Mammary epithelial cell (primary cell): ENCODE measurements around the gene MYRF.

ENCODE experiments used
- EZH2 ChIP-seq: IDR thresholded peaks from 2 replicates; pipeline ENCODE4 v1.6.1; 2012; ENCODE audit warnings: low read length, inconsistent platforms, borderline replicate concordance
- TF ChIP-seq, protein P1 (sequence below), 2 donors: IDR thresholded peaks in 1 of 2; conservative IDR thresholded peaks in 1 of 2; 2 replicates each; pipeline ENCODE4 v1.5.1; 2011 to 2012; ENCODE audit warnings: inconsistent platforms in 2 of 2, low read length in 2 of 2, mild to moderate bottlenecking in 2 of 2, control low read depth in 1 of 2, low read depth in 1 of 2; ENCODE audit not compliant: insufficient read depth in 1 of 2; ENCODE audit errors: extremely low read depth in 1 of 2

DNA sequence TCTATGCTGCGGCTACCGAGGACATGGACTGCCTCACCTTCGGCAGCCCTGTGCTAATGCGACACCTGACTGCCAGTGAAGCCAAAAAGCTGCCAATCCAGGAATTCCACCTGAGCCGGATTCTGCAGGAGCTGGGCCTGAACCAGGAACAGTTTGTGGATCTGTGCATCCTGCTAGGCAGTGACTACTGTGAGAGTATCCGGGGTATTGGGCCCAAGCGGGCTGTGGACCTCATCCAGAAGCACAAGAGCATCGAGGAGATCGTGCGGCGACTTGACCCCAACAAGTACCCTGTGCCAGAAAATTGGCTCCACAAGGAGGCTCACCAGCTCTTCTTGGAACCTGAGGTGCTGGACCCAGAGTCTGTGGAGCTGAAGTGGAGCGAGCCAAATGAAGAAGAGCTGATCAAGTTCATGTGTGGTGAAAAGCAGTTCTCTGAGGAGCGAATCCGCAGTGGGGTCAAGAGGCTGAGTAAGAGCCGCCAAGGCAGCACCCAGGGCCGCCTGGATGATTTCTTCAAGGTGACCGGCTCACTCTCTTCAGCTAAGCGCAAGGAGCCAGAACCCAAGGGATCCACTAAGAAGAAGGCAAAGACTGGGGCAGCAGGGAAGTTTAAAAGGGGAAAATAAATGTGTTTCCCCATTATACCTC is 43.6 kb downstream of the MYRF start:
- TF ChIP-seq, protein P1, sequence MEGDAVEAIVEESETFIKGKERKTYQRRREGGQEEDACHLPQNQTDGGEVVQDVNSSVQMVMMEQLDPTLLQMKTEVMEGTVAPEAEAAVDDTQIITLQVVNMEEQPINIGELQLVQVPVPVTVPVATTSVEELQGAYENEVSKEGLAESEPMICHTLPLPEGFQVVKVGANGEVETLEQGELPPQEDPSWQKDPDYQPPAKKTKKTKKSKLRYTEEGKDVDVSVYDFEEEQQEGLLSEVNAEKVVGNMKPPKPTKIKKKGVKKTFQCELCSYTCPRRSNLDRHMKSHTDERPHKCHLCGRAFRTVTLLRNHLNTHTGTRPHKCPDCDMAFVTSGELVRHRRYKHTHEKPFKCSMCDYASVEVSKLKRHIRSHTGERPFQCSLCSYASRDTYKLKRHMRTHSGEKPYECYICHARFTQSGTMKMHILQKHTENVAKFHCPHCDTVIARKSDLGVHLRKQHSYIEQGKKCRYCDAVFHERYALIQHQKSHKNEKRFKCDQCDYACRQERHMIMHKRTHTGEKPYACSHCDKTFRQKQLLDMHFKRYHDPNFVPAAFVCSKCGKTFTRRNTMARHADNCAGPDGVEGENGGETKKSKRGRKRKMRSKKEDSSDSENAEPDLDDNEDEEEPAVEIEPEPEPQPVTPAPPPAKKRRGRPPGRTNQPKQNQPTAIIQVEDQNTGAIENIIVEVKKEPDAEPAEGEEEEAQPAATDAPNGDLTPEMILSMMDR (conservative IDR thresholded peaks at IDR 0.05 in 1 of 2, IDR thresholded peaks at IDR 0.05 in 1 of 2; ENCODE audit: extremely low read depth in 1 of 2, insufficient read depth in 1 of 2, low read depth in 1 of 2, low read length in 2 of 2) = no peak
- no peak for TF ChIP-seq EZH2
